K562 (cell line): ENCODE results near the gene CAAP1. TPM values are rescaled to one million over a fixed set of nuclear protein-coding genes. Genes with fewer than 3 reads are reported as not detected.

Experiments used
- ARID3A ChIP-seq: IDR thresholded peaks from 2 replicates; pipeline ENCODE4 v1.6.1; 2012; ENCODE audit warnings: low read depth, low read length, improper control_type of control experiment, borderline replicate concordance
- FOSL1 ChIP-seq: fragments of 200-800 bp; sonication (Bioruptor generic); conservative IDR thresholded peaks from 2 replicates; pipeline ENCODE4 v1.6.1; 2016; ENCODE audit warnings: missing genetic modification characterization, missing compliant biosample characterization
- GABPB1 ChIP-seq: sonication (generic); formaldehyde crosslinking; IDR thresholded peaks from 2 replicates; pipeline ENCODE4 v1.8.0; 2022; ENCODE audit warnings: mild to moderate bottlenecking, missing genetic modification reagents
- GABPB2 ChIP-seq: fragments of 250-450 bp; sonication (Bioruptor Pico); conservative IDR thresholded peaks from 2 replicates; pipeline ENCODE4 v1.5.1; 2021; ENCODE audit warnings: mild to moderate bottlenecking
- HDAC1 ChIP-seq, 2 experiments: fragments of 450-650 bp; IDR thresholded peaks; 2 replicates each; pipeline ENCODE4 v1.6.1; 2016 to 2017; ENCODE audit warnings: inconsistent platforms in 1 of 2, mild to moderate bottlenecking in 1 of 2, moderate library complexity in 1 of 2
- JUNB ChIP-seq: fragments of 450-650 bp; formaldehyde crosslinking; conservative IDR thresholded peaks from 2 replicates; pipeline ENCODE4 v1.4.0; 2020; ENCODE audit warnings: mild to moderate bottlenecking
- MBD1 ChIP-seq: fragments of 250-450 bp; sonication (Bioruptor Pico); IDR thresholded peaks from 2 replicates; pipeline ENCODE4 v1.8.0; 2022; ENCODE audit warnings: inconsistent platforms
- MTA3 ChIP-seq: fragments of 450-650 bp; formaldehyde crosslinking; IDR thresholded peaks from 2 replicates; pipeline ENCODE4 v1.6.1; 2017; ENCODE audit warnings: mild to moderate bottlenecking, borderline replicate concordance
- PBX2 ChIP-seq, 2 experiments: IDR thresholded peaks in 1 of 2; conservative IDR thresholded peaks in 1 of 2; 2 replicates each; pipeline ENCODE4 v1.6.1; 2016; ENCODE audit warnings: low read depth in 2 of 2, mild to moderate bottlenecking in 1 of 2, missing compliant biosample characterization in 1 of 2, missing genetic modification characterization in 1 of 2, moderate library complexity in 1 of 2
- PML ChIP-seq: IDR thresholded peaks from 2 replicates; pipeline ENCODE4 v1.6.1; 2012; ENCODE audit warnings: low read length, inconsistent platforms
- RAD21 ChIP-seq, 2 experiments: fragments of 250-450 bp in 1 of 2; fragments of 450-650 bp in 1 of 2; sonication (Bioruptor Pico) in 1 of 2; formaldehyde crosslinking in 1 of 2; IDR thresholded peaks in 1 of 2; conservative IDR thresholded peaks in 1 of 2; 2 replicates each; pipeline versions ENCODE4 v1.4.0 to v1.8.0; 2020 to 2022; ENCODE audit warnings: mild to moderate bottlenecking in 2 of 2, moderate library complexity in 1 of 2
- SFPQ ChIP-seq: fragments of 200-400 bp; formaldehyde crosslinking; IDR thresholded peaks from 2 replicates; pipeline ENCODE4 v1.6.1; 2017; ENCODE audit warnings: mild to moderate bottlenecking, low read depth, low read length, moderate library complexity
- SNRNP70 ChIP-seq: fragments of 200-400 bp; formaldehyde crosslinking; optimal IDR thresholded peaks from 2 replicates; pipeline ENCODE3; 2017; ENCODE audit warnings: low read depth, low read length
- ZNF121 ChIP-seq: sonication (generic); formaldehyde crosslinking; conservative IDR thresholded peaks from 2 replicates; pipeline ENCODE4 v1.8.0; 2022; ENCODE audit warnings: missing genetic modification reagents
- ZNF57 ChIP-seq: fragments of 450-650 bp; formaldehyde crosslinking; IDR thresholded peaks from 2 replicates; pipeline ENCODE4 v1.4.0; 2020; ENCODE audit warnings: mild to moderate bottlenecking, moderate library complexity
- ZNF655 ChIP-seq: fragments of 250-450 bp; sonication (Bioruptor Pico); IDR thresholded peaks from 2 replicates; pipeline ENCODE4 v1.5.0; 2021
- polyA plus RNA-seq, 8 experiments: library from polyadenylated mRNA; depleted of rRNA in 4 of 8; stranded (reverse) in 5 of 8; unstranded in 3 of 8; fragments of >200 nt; fragmentation: Nextera tagmentation in 2 of 8; fragmentation: Illumina TruSeq in 1 of 8; extraction: Ambion mirVana in 2 of 8; extraction: Trizol in 1 of 8; gene quantifications; 2 replicates each; pipeline versions ENCODE4 v1.2.1 to v1.2.3, GENCODE V29; 2011 to 2014; ENCODE audit warnings: inconsistent platforms in 1 of 8, missing spikeins in 1 of 8
- total RNA-seq, 7 experiments: library from RNA; depleted of rRNA in 6 of 7; stranded (reverse); fragments of >200 nt in 6 of 7; fragmentation: Illumina TruSeq in 2 of 7; extraction: Trizol in 2 of 7; gene quantifications; 2 replicates each; pipeline versions ENCODE4 v1.2.1 to v1.2.3, GENCODE V29; 2011 to 2021; ENCODE audit warnings: low replicate concordance in 1 of 7

Gene CAAP1
- total and polyA plus RNA-seq, 9 of the 15 experiments (the other 6 are each of a cell fraction or from before 2014, with no cell fraction given): 8.9 to 17.4 (median 15.3) TPM

GRCh38 chr9:26892251-26893029 lies at the start of gene CAAP1 (continued):
- TF ChIP-seq SFPQ: no peak
- TF ChIP-seq ZNF57 (CRISPR knock-in tag): no peak
- peak; percentile 96 for TF ChIP-seq GABPB1 (CRISPR knock-in tag)
- TF ChIP-seq ZNF655: no peak
- TF ChIP-seq SNRNP70: no peak
- TF ChIP-seq FOSL1 (tag): no peak
- TF ChIP-seq MBD1 (CRISPR knock-in tag): no peak
- no peak for TF ChIP-seq ARID3A
- no peak; the same call in 1 of the 2 replicates for TF ChIP-seq MTA3
- no peak for TF ChIP-seq JUNB
- peak in 1 of 2 experiments; percentile 21; a peak in 1 of 4 replicates for TF ChIP-seq RAD21 (CRISPR knock-in tag; conservative IDR thresholded peaks at IDR 0.05 in 1 of 2, IDR thresholded peaks at IDR 0.05 in 1 of 2)
- TF ChIP-seq PML: peak; percentile 46; the same call in 1 of the 2 replicates
- no peak for TF ChIP-seq PBX2 (CRISPR knock-in tag; IDR thresholded peaks at IDR 0.05; ENCODE audit: low read depth)
- TF ChIP-seq PBX2 (tag; conservative IDR thresholded peaks at IDR 0.05; ENCODE audit: low read depth): no peak
- TF ChIP-seq GABPB2 (CRISPR knock-in tag): no peak
- peak in 1 of 2 experiments; percentile 65; a peak in 1 of 4 replicates for TF ChIP-seq HDAC1 (IDR thresholded peaks at IDR 0.05)
- TF ChIP-seq ZNF121: no peak
